ENCODE data around the gene CENPU. TPM values are rescaled to one million over a fixed set of nuclear protein-coding genes. Genes with fewer than 3 reads are reported as not detected.

Gene CENPU
- total and polyA plus RNA-seq, 3 experiments from 2014 or later, result 3.5 to 56.9 (median 54.5) TPM

Other genes with a start within 250 kb of the CENPU start
- gene CASP3, start 84.6 kb downstream of the CENPU start, total RNA-seq, result 10 to 100 TPM; 75.1 to 77.1 TPM
- 7.1 TPM for gene CASP3, start 84.6 kb downstream of the CENPU start, polyA plus RNA-seq
- gene PRIMPOL, start 84.4 kb downstream of the CENPU start, total RNA-seq, result 10 to 100 TPM; 19.0 to 20.2 TPM
- 13.8 TPM for gene PRIMPOL, start 84.4 kb downstream of the CENPU start, polyA plus RNA-seq
- 10 to 100 TPM; 23.5 to 25.4 TPM for gene ACSL1, start 91.9 kb upstream of the CENPU start, total RNA-seq
- gene ACSL1, start 91.9 kb upstream of the CENPU start, polyA plus RNA-seq, result 7.5 TPM

Measured in CD8-positive, alpha-beta memory T cell (primary cell).